GM18868 (cell line): Measurements from ENCODE around the gene PTPRN2.

ENCODE experiments used
- ATAC-seq: cut with Tn5 transposase; IDR thresholded peaks from one replicate; pipeline ENCODE4 v1.9.1; 2021; ENCODE audit warnings: mild to moderate bottlenecking, moderate library complexity; ENCODE audit not compliant: unreplicated experiment

The PTPRN2 gene

DNA sequence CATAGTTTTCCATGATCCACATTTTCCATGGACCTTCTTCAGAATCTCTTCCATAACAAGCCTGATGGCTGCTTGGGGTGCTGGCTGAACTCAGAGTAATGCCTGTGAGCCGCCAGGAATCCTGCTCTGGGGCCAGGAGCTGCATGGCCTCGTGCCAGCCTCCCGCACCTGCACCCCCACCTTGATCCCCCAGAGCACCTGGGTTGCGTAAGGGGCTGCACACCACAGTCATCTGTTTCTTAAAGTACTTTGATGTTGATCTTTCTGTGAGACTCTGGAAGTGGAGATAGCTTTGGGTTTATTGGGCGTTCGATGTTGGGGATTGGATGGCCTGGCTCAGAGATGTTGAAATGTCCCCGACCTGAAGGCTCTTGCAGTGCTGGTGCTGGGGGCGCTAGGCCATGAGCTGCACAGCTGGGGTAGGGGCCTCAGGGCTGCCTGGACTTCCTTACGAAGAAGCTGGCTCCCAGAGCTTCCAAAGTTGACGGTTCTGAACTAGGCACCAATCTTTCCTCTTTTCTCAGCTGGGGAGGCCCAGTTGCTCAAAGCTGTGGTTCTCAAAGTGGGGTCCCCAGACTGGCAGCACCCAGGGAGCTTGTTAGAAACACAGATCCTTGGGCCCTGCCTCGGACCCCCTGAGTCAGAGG, 716.9 kb downstream of the PTPRN2 start:
- no peak for ATAC-seq

- ATAC-seq: no peak
These were observed 717.8 kb downstream of the PTPRN2 start for GRCh38 chr7:157869793-157870192.

DNA sequence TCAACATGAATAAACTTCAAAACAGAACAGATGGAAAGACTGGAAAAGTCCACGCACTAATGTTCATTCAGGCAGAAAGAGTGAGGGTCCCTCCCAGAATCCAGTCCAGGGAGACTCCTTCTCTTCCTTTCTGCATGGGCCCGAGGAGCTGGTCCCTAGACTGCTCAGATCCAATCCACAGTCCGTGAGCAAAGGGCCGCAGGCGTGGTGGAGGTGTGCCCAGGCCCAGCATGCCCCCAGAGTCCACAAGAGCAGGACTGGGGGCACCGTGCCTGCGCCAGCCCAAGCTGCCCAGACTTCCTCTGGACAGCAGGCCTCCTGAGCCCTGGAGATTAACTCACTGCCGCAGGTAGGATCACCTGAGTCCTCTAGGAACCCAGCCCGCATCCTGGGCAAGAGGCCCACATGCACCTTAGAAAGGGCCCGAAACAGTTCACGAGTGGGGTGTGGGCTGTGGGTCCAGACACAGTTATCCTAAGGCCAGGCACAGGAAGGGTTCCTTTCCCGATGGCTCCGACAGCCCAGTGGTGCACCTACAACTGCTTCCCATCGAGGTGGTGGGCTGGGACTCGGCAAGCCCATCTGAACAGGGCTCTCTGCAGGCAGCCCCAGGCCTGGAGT, 719.8 kb downstream of the PTPRN2 start:
- ATAC-seq: no peak

- ATAC-seq: no peak
These were observed 721.2 kb downstream of the PTPRN2 start for GRCh38 chr7:157866336-157866924.

GRCh38 chr7:157865351-157866165, 722.1 kb downstream of the PTPRN2 start:
- ATAC-seq: no peak

DNA sequence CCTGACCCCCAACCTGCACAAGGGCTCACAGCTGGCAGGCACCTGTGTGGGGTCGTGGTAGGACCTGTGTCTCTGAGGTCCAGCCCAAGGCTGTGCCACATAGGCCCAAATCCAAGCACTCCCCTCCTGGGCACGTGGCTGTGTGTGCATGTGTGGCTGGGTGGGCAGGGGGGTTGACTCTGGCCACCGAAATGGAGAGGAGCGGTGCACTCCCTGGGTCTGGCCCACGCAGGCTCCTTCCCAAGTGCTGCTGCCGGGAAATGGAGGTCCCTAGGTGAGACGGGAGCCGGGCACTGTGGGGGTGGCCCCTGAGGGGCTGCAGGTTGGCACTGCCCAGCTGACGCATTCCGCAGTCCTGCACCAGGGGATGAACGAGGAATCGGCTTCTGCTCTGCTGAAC, 722.7 kb downstream of the PTPRN2 start:
- ATAC-seq: no peak

DNA sequence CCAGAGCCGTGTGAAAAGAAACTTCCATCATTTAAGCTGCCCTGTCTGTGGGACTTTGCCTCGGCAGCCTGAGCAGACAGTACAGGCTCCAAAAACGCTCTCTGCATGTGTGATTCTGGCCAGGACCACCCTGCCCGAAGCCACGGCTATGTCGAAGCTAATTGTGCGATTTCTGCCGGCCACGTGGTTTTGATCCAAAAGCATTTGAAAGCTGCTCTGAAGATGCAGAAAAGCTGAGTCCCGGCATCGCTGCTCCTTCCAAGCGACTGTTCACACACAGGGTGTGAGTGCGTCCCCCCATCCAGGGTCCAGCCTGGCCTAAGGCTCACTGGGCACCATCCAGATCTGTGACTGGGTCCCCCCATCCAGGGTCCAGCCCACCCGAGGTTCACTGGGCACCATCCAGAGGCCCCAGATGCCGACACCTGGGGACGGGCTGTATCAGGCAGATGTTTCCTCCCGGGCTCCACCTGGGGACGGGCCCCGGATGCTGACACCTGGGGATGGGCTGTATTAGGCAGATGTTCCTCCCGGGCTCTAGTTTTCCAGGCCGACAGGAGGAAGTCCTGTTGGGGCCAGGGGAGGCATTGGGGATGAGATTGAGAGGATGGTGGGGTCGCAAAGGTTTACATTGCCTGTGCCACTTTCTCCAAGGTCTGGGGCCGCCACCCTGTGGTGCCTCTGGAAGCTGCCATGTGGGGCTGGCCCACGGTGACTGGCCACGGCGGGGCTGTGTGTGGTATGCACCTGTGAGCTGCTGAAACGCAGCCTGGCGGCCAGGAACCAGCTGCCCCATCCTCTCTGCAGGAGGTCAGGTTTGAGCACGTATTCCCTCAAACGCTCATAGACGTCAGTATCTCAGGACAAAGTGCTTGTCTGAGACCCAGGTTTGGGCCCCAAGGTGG, 723.5 kb downstream of the PTPRN2 start:
- ATAC-seq: no peak

DNA sequence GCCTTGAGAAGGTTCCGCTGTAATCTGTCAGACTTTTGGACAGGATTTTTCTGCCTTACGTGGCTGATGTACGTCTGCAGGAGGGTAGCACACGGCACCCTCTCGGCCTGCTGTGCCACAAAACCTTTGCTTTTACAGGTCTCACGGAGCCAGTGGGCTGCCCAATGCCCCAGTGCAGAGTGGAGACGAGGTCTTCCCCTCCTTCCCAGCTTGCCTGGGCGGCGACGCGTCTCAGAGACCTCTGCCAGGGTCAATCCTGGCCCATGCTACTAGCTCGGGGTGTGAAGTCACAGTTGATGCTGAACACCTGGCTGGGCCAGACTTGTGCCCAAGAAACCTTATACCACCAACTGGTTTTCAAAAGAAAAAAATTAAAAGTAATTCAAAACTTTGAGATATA, 724.4 kb downstream of the PTPRN2 start:
- no peak for ATAC-seq

DNA sequence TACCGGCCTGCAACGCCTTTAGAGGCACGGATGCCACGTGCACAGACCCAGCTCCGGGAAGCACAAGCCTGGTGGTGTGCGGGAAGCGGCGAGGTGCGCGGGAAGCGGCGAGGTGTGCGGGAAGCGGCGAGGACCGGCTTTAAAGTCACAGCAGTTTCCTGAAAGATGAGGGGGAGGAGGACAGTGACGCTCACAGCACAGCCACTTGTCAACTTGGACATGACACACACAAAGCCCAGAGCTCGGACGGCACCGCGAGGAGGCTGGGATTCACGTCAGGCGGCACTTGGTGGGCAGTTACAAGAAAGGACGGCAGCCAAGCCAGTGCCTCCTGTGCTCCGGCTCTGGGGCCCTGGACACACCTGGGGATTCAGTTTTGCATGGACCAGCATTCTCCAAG, 724.9 kb downstream of the PTPRN2 start:
- no peak for ATAC-seq

- no peak for ATAC-seq
These were observed 726.1 kb downstream of the PTPRN2 start for GRCh38 chr7:157861551-157861950.

- no peak for ATAC-seq
These were observed 726.6 kb downstream of the PTPRN2 start for GRCh38 chr7:157861031-157861491.

- no peak for ATAC-seq
These were observed 727.2 kb downstream of the PTPRN2 start for GRCh38 chr7:157860406-157860805.

- ATAC-seq: no peak
These were observed 727.7 kb downstream of the PTPRN2 start for GRCh38 chr7:157859915-157860314.

- ATAC-seq: no peak
These were observed 730.0 kb downstream of the PTPRN2 start for GRCh38 chr7:157857578-157858075.

- no peak for ATAC-seq
These were observed 730.6 kb downstream of the PTPRN2 start for GRCh38 chr7:157856873-157857577.

DNA sequence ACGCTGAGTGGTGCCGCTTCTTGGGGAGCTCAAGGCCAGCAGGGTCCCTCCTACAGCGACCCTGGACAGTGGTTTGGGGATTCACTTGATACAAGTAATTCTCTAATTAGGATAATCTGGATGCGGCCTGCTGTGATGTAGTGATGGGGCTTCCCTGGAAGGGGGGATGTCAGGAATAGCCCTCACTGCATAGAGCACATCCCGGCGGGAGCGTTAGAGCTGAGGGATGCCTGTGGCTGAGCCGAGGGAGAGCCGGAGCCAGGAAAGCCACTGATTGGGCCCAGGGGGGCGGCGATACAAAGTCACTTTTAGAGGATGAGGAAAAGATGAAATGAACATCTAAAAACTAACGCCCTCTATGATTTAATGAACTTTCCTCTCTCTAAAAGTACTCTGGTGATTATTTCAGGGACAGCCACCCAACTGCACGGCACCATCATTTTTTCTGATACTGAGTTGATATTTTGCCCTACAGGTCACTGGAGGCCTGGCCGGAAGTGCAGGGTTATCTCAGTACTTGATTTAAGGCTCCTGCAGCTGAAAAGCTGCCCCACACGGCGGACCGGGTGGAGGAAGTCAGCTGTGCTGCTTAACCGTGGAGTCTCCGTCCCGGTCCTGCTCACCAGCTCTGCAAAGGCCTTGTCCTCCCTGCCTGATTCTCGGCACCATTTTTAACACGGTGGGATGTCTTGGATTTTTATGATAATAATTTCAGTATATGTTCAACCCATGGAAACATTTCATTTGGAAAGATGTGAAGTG, 732.0 kb downstream of the PTPRN2 start:
- ATAC-seq: no peak

- no peak for ATAC-seq
These were observed 732.6 kb downstream of the PTPRN2 start for GRCh38 chr7:157855016-157855415.

DNA sequence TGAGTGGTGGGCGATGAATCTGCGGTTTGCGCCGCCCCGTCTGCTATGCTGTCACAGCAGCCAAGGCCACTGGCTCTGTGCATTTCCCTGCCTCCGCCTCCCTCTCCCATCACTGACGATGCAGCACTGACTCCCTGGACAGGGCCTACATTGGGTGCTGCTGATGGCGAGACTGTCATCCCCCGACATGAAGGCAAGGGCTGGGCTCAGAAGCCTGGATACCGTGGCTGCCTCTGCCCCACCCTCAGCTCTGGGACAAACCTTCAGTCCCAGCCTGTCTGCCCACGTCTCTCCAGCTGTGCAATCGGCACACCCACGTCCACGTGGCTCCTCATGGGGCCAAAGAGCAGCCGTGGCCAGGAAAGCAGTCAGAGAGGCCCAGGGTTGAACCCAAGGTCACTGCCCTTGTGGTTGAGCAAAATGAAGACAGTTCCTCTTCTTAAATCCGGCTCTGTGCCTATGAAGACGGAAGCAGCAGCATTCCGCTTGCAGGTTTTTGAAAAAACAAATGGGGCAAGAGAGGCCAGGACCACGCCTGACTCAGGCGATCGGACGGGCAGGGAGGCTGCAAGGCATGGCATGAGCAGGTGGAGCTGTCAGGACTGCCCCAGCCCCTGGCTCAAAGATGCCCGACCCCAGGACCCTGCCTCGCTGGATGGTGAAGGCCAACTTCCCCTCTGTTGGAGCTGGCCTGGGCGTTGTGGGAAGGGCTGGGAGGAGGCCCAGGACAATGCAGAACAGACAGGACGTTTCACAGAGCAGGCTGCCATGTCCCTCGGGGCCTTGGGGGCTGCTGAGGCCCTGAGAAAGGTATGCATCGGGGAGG, 733.3 kb downstream of the PTPRN2 start:
- no peak for ATAC-seq
